Lung (tissue), 12 donors: ENCODE measurements around the gene DYNLRB1. TPM values are rescaled to one million over a fixed set of nuclear protein-coding genes. Genes with fewer than 3 reads are reported as not detected.

Experiments
- ATAC-seq: fragments of 200-7000 bp; cut with Tn5 transposase; one replicate; pipeline ENCODE4 v1.9.1; 2020; ENCODE audit warnings: moderate number of reproducible peaks; ENCODE audit not compliant: insufficient read depth, low FRiP score
- DNase-seq, 3 donors: peaks; one replicate each; pipeline ENCODE4 v3.0.0-alpha.2; 2013 to 2017
- H3K27ac ChIP-seq, 2 donors: one replicate each; pipeline ENCODE4 v1.5.1; 2013; ENCODE audit warnings: mild to moderate bottlenecking in 2 of 2, moderate library complexity in 2 of 2, control low read depth in 1 of 2, inconsistent platforms in 1 of 2, low read depth in 1 of 2, low read length in 1 of 2
- H3K27me3 ChIP-seq, 3 donors: one replicate each; pipeline ENCODE4 v1.5.1; 2013; ENCODE audit warnings: low read length in 2 of 3; ENCODE audit not compliant: control insufficient read depth in 3 of 3, insufficient read depth in 3 of 3
- H3K36me3 ChIP-seq, 4 donors: one replicate each; pipeline ENCODE4 v1.5.1; 2013; ENCODE audit warnings: low read length in 4 of 4, mild to moderate bottlenecking in 1 of 4, moderate library complexity in 1 of 4; ENCODE audit not compliant: control insufficient read depth in 4 of 4, insufficient read depth in 4 of 4
- H3K4me1 ChIP-seq, 5 donors: one replicate each; pipeline ENCODE4 v1.5.1; 2013; ENCODE audit warnings: low read length in 5 of 5, mild to moderate bottlenecking in 2 of 5, moderate library complexity in 1 of 5; ENCODE audit not compliant: control insufficient read depth in 5 of 5, insufficient read depth in 5 of 5
- H3K4me3 ChIP-seq: one replicate; pipeline ENCODE4 v1.5.1; 2013; ENCODE audit warnings: mild to moderate bottlenecking, control low read depth, moderate library complexity
- H3K9ac ChIP-seq, 2 donors: one replicate each; pipeline ENCODE4 v1.5.1; 2013; ENCODE audit warnings: low read length in 2 of 2, control low read depth in 1 of 2; ENCODE audit not compliant: insufficient read depth in 1 of 2
- H3K9me3 ChIP-seq, 4 donors: one replicate each; pipeline ENCODE4 v1.5.1; 2013; ENCODE audit warnings: low read length in 3 of 4, mild to moderate bottlenecking in 1 of 4, moderate library complexity in 1 of 4; ENCODE audit not compliant: control insufficient read depth in 4 of 4, insufficient read depth in 3 of 4
- WGBS, 2 donors: extraction: QIAGEN DNeasy Blood & Tissue Kit; methylation state at CpG; one replicate each; pipeline ENCODE4 v1.1.7; 2013; 5-methylcytosine and 5-hydroxymethylcytosine counted together
- polyA plus RNA-seq, 2 donors: library from polyadenylated mRNA; stranded (reverse); fragments of 200-250 nt; gene quantifications; one replicate each; pipeline ENCODE4 v1.2.1, GENCODE V29; 2013
- total RNA-seq, 2 donors: library from RNA; depleted of rRNA in 1 of 2; stranded (reverse); fragments of >200 nt in 1 of 2; gene quantifications; one replicate each; pipeline ENCODE4 v1.2.1, GENCODE V29; 2014 to 2021
- TF ChIP-seq, protein P1 (sequence below): IDR thresholded peaks from 2 replicates; pipeline ENCODE4 v1.5.1; 2012; ENCODE audit warnings: mild to moderate bottlenecking; ENCODE audit errors: control extremely low read depth, extremely low read depth
- donor health status: control.
- donor health status: control.
- donor health status: Bipolar disorder and iron deficiency.
- donor health status: healthy.
- donor health status: DM: yes; HTN: yes; CAD: no.

Gene DYNLRB1
- total and polyA plus RNA-seq, 4 donors: 77.3 to 433 (median 156) TPM

GRCh38 chr20:34524426-34524825 is 8.2 kb downstream of the DYNLRB1 start:
- Histone ChIP-seq H3K9ac (no peak overlapping the region), H3K4me3 (no peak overlapping the region), H3K9me3 (no peaks in the 10 kb centered on the region), H3K27ac (no peak overlapping the region), H3K36me3 (peaks cover 5 to 30% (median 15%) of the 10 kb centered on the region in 4 donors), H3K4me1 (peaks cover 4 to 16% (median 11%) of the 10 kb centered on the region in 5 donors), H3K27me3 (no peaks in the 10 kb centered on the region)
- ATAC-seq (no peak), DNase-seq (no peak)
- TF ChIP-seq, protein P1, sequence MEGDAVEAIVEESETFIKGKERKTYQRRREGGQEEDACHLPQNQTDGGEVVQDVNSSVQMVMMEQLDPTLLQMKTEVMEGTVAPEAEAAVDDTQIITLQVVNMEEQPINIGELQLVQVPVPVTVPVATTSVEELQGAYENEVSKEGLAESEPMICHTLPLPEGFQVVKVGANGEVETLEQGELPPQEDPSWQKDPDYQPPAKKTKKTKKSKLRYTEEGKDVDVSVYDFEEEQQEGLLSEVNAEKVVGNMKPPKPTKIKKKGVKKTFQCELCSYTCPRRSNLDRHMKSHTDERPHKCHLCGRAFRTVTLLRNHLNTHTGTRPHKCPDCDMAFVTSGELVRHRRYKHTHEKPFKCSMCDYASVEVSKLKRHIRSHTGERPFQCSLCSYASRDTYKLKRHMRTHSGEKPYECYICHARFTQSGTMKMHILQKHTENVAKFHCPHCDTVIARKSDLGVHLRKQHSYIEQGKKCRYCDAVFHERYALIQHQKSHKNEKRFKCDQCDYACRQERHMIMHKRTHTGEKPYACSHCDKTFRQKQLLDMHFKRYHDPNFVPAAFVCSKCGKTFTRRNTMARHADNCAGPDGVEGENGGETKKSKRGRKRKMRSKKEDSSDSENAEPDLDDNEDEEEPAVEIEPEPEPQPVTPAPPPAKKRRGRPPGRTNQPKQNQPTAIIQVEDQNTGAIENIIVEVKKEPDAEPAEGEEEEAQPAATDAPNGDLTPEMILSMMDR: no peak
- 94 to 95% methylated on average over 11 of the region's 11 CpGs for WGBS, 2 donors

DNA sequence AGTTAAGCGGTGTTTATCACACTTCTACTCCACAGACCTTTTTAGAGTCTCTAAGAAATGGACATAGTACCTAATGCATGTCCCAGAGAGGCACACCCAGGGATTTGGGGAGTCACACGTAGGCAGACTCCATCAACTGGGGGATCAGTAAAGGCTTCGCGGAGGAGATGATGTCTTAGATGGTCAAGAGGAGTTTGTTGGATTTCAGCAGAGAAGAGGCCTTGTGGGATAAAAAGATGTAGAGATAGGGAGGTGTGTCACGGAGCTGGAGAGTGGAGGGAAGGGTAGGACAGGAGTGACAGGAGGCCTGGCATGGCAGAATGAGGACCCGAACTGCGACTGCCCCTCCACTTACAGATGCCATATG is 9.1 kb downstream of the DYNLRB1 start:
- Histone ChIP-seq H3K9me3 (no peaks in the 10 kb centered on the region), H3K4me3 (no peak overlapping the region), H3K27me3 (no peaks in the 10 kb centered on the region), H3K9ac (no peak overlapping the region), H3K4me1 (peaks cover 4 to 21% (median 11%) of the 10 kb centered on the region in 5 donors), H3K36me3 (peaks cover 7 to 33% (median 18%) of the 10 kb centered on the region in 4 donors), H3K27ac (peak overlapping the region; percentile 64 to 84)
- no peak for DNase-seq
- TF ChIP-seq, protein P1: no peak
- no peak for ATAC-seq
- 73 to 90% methylated on average over 7 of the region's 7 CpGs for WGBS, 2 donors

GRCh38 chr20:34525709-34526416 is 9.6 kb downstream of the DYNLRB1 start:
- TF ChIP-seq, protein P1: no peak
- peak overlapping the region; percentile 72 to 84 for H3K27ac ChIP-seq
- no peaks in the 10 kb centered on the region for H3K27me3 ChIP-seq
- H3K9ac ChIP-seq: no peak overlapping the region
- H3K4me1 ChIP-seq: peaks cover 4 to 23% (median 11%) of the 10 kb centered on the region in 5 donors
- peak; percentile 77 for ATAC-seq
- 33 to 51% methylated on average over 14 of the region's 14 CpGs for WGBS, 2 donors
- no peaks in the 10 kb centered on the region for H3K9me3 ChIP-seq
- peaks cover 12 to 36% (median 20%) of the 10 kb centered on the region in 4 donors for H3K36me3 ChIP-seq
- H3K4me3 ChIP-seq: no peak overlapping the region
- peak; percentile 76 to 84 (median 76) for DNase-seq

DNA sequence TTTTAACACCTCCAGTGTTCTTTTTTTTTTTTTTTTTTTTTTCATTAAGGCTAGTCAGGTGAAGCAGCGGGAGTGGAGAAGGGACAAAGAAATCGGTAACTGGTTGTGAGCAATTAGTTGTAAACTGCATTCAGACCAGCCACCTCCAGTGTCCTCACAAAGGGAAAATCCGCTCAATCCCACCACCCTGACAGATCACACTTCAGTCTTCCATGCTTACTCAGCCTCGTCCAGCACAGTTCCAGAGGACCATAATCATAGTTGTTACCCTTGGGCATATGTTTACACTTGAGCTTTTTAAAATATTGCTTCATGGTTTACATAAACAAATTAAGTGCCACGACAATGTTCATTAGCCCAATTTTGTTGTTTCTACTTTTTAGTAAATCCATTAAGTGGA is 10.2 kb downstream of the DYNLRB1 start:
- Histone ChIP-seq H3K36me3 (peaks cover 13 to 37% (median 20%) of the 10 kb centered on the region in 4 donors), H3K4me3 (no peak overlapping the region), H3K27ac (peak overlapping the region; percentile 72 to 84), H3K27me3 (no peaks in the 10 kb centered on the region), H3K9ac (no peak overlapping the region), H3K4me1 (peaks cover 4 to 23% (median 11%) of the 10 kb centered on the region in 5 donors), H3K9me3 (no peaks in the 10 kb centered on the region)
- ATAC-seq (no peak), DNase-seq (no peak)
- TF ChIP-seq, protein P1: no peak
- WGBS, 2 donors: 64 to 84% methylated on average over 5 of the region's 5 CpGs
